ENCODE data around the gene ARFRP1. TPM values are rescaled to one million over a fixed set of nuclear protein-coding genes. Genes with fewer than 3 reads are reported as not detected.

The ARFRP1 gene
- total RNA-seq, 4 donors from 2014 or later = 26.9 to 35.1 (median 27.8) TPM

GRCh38 chr20:63648895-63649589 is 58.7 kb downstream of the ARFRP1 start:
- intact Hi-C loops (cut with DNase I; ENCODE audit: low total_unique reads) (no loop called here), in situ Hi-C loops (cut with MboI; ENCODE audit: low sequenced_read_pairs in 4 of 4) (loop anchor here in 1 of 4 donors (25.0 kb wide), 1 partner anchor 112 kb away; the partner anchor contains the start of genes PTK6 and SRMS)
- Histone ChIP-seq H3K36me3 (no peaks in the 10 kb centered on the region), H3K27ac (no peak overlapping the region), H3K4me3 (no peak overlapping the region), H3K27me3 (peaks cover 15 to 21% (median 18%) of the 10 kb centered on the region in 3 donors), H3K9me3 (no peaks in the 10 kb centered on the region), H3K4me1 (peaks cover 4 to 11% of the 10 kb centered on the region in 2 donors)
- ATAC-seq (no peak), DNase-seq (no peak)
- no peak for TF ChIP-seq POLR2A (IDR thresholded peaks at IDR 0.05)
- TF ChIP-seq, protein P1, sequence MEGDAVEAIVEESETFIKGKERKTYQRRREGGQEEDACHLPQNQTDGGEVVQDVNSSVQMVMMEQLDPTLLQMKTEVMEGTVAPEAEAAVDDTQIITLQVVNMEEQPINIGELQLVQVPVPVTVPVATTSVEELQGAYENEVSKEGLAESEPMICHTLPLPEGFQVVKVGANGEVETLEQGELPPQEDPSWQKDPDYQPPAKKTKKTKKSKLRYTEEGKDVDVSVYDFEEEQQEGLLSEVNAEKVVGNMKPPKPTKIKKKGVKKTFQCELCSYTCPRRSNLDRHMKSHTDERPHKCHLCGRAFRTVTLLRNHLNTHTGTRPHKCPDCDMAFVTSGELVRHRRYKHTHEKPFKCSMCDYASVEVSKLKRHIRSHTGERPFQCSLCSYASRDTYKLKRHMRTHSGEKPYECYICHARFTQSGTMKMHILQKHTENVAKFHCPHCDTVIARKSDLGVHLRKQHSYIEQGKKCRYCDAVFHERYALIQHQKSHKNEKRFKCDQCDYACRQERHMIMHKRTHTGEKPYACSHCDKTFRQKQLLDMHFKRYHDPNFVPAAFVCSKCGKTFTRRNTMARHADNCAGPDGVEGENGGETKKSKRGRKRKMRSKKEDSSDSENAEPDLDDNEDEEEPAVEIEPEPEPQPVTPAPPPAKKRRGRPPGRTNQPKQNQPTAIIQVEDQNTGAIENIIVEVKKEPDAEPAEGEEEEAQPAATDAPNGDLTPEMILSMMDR (IDR thresholded peaks at IDR 0.05 in 4 of 5, conservative IDR thresholded peaks at IDR 0.05 in 1 of 5) = no peak

Other genes starting within 250 kb of the ARFRP1 start
- gene KCNQ2, start 235.3 kb downstream of the ARFRP1 start, total RNA-seq = not detected
- 1,000 to 10,000 TPM; 1,736 to 2,603 (median 2,395) TPM for gene EEF1A2, start 208.9 kb downstream of the ARFRP1 start, total RNA-seq
- gene PPDPF, start 187.2 kb downstream of the ARFRP1 start, total RNA-seq = 100 to 1,000 TPM in 1 of 4 donors, 10 to 100 TPM in 3; 50.2 to 207 (median 76.1) TPM
- gene PTK6, start 170.6 kb downstream of the ARFRP1 start, total RNA-seq = under 1 TPM in 1 of 4 donors, not detected in 3; 0.36 TPM
- gene SRMS, start 160.2 kb downstream of the ARFRP1 start, total RNA-seq = not detected
- gene FNDC11, start 153.8 kb downstream of the ARFRP1 start, total RNA-seq = under 1 TPM in 1 of 4 donors, not detected in 3; 0.13 TPM
- 1 to 10 TPM; 1.7 to 6.2 (median 3.6) TPM for gene HELZ2, start 133.7 kb downstream of the ARFRP1 start, total RNA-seq
- gene GMEB2, start 80.9 kb downstream of the ARFRP1 start, total RNA-seq = 10 to 100 TPM in 1 of 4 donors, 1 to 10 TPM in 3; 6.1 to 14.3 (median 6.8) TPM
- gene STMN3, start 54.6 kb downstream of the ARFRP1 start, total RNA-seq = 1 to 10 TPM in 1 of 4 donors, under 1 TPM in 3; 0.51 to 1.9 (median 0.88) TPM
- gene RTEL1, start 49.7 kb downstream of the ARFRP1 start, total RNA-seq = 1 to 10 TPM; 2.4 to 9.1 (median 6.0) TPM
- 1 to 10 TPM; 1.2 to 4.8 (median 3.1) TPM for gene TNFRSF6B, start 11.3 kb downstream of the ARFRP1 start, total RNA-seq
- gene ZGPAT, start 63 bp upstream of the ARFRP1 start, total RNA-seq = 10 to 100 TPM; 13.4 to 20.8 (median 15.5) TPM
- gene LIME1, start 28.7 kb upstream of the ARFRP1 start, total RNA-seq = 1 to 10 TPM; 2.0 to 6.3 (median 4.1) TPM
- 10 to 100 TPM; 26.0 to 58.7 (median 39.1) TPM for gene SLC2A4RG, start 31.8 kb upstream of the ARFRP1 start, total RNA-seq
- gene ZBTB46, start 123.3 kb upstream of the ARFRP1 start, total RNA-seq = 1 to 10 TPM; 4.3 to 7.1 (median 5.6) TPM
- not detected for gene ABHD16B, start 153.5 kb upstream of the ARFRP1 start, total RNA-seq
- gene TPD52L2, start 157.3 kb upstream of the ARFRP1 start, total RNA-seq = 10 to 100 TPM; 57.7 to 92.4 (median 59.8) TPM
- gene DNAJC5, start 187.2 kb upstream of the ARFRP1 start, total RNA-seq = 10 to 100 TPM; 18.5 to 26.4 (median 22.5) TPM
- 10 to 100 TPM; 22.0 to 46.4 (median 27.1) TPM for gene UCKL1, start 248.4 kb upstream of the ARFRP1 start, total RNA-seq

Measured in gastrocnemius medialis (tissue), 4 donors.